GM21528 (cell line): ENCODE results near the gene LSM10.

Experiments
- ATAC-seq: cut with Tn5 transposase; IDR thresholded peaks from one replicate; pipeline ENCODE4 v1.9.1; 2021; ENCODE audit warnings: mild to moderate bottlenecking, moderate library complexity; ENCODE audit not compliant: unreplicated experiment, low FRiP score

Gene LSM10

GRCh38 chr1:36385410-36386264 lies 12.1 kb downstream of the LSM10 start, which contains the start of gene STK40:
STK40 (minus strand) TSS chr1:36385924; CDS start chr1:36361332, 24,592 bp downstream.
- ATAC-seq = peak; percentile 85

DNA sequence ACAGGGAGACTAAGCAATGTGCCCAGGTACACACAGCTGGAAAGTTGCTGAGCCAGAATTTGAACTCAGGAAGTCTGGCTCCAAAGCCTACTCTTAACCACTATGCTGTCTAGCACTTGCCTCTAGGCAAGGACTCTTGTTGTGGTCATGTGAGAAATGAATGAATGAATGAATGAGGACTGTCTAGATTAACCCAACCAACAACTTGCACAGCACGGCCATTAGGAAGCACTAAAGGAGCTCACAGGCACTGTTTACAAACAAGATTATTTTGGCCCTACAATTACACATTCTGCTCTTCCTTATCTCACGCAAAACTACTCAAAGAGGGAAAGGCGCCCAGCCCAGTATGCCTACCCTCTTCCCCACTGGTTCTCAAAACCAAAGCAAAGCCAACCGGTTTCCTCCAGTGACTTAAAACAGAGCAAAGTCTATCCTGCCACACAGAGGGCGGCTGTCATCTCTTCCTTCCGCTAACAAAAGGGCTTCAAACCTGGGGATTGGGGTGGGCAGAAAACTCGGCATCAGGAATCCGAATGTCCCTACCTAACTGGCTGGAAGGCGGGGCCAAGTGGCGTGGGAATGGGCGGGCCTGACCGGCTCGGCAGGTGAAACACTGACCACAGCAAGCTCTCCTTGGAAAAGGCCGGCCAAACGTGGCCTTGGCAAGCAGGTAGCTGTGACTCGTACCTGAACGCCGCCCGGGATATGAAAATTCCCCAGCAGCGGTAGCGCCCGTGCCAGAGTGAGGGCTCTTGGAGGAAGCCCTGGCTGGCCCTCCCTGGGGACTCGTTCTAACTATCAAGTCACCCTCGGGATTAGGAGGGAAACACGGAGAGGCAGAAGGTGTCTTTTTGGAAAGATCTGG lies 12.9 kb downstream of the LSM10 start:
- ATAC-seq = peak; percentile 4

DNA sequence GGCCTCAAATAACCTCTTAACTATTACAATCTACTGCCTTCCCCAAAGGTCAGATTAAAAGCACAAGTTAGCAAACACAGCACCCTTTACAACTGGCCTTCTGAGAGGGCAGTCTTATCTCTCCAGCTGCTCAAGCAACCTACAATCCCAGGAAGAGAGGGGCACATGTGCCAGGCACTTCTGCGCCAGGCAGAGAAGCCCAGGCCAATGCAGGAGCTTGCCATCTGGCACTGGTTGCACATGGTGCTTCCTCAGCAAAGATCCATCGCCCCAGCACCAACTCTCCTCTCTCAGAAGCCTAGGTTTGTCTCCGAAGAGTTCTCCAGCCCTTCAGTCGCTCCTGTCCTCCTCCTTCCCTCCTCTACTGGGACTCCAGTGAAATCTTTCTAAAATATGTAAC lies 14.5 kb downstream of the LSM10 start:
- ATAC-seq = no peak

DNA sequence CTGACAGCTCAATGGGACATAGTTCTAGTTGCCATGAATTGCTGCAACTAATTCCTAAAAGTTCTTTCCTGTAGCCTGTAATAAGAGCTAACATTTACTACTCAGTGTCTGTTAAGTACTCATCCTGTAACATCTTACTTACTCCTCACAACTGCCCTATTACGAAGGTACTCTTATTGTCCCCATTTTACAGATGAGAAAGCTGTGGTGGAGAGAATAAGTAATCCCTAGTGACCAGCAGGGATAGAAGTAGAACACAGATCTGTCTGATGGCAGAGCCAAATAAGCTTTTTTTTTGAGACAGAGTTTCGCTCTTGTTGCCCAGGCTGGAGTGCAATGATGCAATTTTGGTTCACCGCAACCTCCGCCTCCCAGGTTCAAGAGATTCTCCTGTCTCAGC lies 15.0 kb downstream of the LSM10 start:
- ATAC-seq = no peak

DNA sequence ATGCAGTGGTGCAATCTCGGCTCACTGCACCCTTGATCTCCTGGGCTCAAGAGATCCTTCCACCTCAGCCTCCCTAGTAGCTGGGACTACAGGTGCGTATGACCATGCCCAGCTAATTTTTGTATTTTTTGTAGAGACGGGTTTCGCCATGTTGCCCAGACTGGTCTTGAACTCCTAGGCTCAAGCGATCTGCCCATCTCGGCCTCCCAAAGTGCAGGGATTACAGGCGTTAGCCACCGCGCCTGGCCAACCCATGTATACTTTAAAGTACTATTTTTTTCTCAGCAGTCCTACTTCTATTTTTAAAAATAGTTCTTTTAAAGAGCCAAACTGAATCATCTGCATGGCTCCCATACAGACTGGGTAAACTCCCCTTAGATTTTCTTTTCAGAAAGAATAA lies 15.5 kb downstream of the LSM10 start:
- ATAC-seq = no peak

- ATAC-seq = no peak
Observed at GRCh38 chr1:36381405-36381804, 16.3 kb downstream of the LSM10 start.

GRCh38 chr1:36380782-36381181 lies 16.9 kb downstream of the LSM10 start:
- ATAC-seq = no peak

DNA sequence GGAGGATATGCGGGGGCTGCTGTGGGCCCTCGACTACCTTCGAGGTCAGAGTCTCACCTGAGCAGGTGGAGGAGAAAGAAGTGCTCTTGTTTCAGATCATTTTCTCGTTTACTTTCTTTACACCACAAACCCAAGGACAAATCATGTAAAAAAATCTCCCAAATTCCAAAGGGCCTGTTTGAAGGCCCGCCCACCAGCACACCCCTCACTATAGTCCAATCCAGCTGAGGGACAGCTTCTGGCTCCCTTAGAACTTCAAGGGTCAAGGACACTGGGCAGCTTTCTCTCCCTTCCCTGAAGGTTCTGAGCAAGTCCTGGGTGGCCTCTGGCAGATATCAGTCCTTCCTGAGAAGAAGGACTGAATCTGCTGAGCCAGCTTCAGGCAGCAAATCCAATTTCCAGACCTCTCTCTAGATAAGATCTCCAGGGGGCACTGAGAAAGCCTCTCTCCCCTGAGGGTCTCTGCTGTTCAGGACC lies 17.5 kb downstream of the LSM10 start:
- no peak for ATAC-seq

DNA sequence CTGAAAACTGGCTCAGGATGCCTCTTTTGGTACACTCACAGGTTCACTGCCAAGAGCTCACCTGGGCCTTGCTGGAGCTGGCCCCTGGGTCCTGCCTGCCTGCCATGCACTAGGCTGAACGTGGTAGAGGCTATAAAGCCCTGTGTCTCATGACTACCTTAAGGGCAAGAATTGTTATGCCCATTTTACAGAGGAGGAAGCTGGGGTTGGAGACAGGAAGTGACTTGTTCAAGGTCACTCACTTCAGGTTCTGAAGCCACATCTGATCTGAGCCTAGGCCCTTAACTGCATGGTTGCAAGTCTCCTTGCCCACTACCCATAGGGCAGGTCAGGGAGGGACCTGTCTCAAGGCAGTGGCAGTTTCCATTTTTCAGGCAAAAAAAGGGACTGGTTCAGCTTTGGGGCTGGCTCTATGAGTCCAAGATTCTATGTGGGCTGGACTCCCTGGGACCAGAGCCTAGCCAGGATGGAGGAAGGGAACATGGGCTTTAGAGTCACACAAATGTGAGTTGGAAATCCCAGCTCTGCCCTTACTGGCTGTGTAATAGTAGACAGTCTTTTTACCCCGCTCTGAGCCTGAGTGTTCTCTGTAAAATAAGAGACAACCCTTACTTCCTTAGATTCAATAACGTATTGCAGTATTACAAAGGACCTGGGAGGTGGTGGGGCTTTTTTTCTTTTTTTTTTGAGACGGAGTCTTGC lies 19.8 kb downstream of the LSM10 start:
- ATAC-seq = no peak

DNA sequence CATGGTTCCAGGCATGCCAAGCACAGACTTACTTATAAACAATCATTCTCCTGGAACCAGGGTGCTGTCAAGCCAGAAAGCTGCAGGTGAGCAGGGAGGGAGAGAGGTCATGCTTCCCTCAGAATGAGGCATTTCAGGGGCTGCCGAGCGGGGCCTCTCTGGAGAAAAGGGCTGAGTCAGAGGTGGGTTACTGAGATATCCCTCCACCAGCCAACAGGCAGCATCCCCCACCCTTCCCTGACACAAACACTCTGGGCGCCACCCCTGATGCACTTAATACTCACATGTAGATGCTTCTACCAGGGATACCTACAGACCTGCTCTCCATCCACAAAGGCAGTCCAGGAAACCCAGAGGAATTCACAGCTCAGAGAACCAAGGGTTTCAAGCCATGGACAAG lies 25.1 kb downstream of the LSM10 start:
- no peak for ATAC-seq

DNA sequence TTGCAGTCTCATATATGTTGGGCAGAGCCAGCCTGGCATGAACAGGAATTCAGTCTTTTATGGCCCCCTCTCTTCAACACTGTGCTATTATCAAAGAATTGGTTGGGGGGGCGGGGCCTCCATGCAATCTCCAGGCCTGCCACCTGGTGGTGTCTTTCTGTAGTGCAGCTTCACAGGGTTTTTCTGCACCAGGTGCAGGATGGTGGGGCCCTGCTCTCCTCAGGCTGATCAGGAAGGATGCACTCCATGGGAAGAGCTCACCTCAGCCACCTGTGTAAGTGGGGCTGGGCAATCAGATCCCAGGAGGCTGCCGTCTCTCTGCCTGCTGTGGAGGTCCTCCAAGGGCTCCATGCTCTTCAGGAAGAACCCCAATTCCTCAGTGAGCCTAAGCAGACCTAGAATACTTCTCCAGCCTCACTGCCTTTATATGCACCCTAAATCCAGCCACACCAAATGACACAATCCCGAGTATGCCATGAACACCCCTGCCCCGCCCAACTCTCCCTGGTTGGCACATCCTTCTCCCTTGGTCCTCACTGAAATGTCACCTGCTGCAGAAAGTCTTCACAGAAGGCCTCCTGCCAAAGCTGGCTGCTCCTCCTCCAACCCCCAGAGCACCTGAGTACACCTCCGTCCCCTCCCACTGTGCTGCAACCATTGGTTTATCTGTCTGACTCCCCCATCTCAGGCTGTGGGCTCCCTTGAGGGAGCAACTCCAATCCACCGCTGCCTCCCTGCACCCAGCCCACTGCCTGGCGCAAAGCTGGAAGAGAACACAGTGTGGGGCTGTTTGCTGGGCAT lies 28.4 kb downstream of the LSM10 start:
- no peak for ATAC-seq

GRCh38 chr1:36367798-36368197 lies 29.9 kb downstream of the LSM10 start:
- ATAC-seq = no peak

DNA sequence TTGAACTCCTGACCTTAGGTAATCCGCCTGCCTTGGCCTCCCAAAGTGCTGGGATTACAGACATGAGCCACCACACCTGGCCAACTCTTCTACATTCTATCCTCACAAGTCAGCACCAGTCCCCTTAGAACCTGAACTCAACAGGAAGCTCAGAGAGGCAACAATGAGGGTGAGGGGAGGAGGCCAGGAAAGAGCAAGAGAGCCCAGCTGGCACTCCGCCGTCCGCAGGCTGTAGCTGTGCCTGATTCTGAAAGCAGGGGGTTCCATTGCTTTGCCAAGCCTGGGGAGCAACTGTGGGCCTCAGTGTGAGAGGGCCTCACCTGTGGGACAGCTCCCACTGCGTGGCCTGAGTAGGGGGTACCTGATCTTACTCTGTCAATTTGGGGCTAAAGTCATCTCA lies 30.6 kb downstream of the LSM10 start:
- no peak for ATAC-seq

DNA sequence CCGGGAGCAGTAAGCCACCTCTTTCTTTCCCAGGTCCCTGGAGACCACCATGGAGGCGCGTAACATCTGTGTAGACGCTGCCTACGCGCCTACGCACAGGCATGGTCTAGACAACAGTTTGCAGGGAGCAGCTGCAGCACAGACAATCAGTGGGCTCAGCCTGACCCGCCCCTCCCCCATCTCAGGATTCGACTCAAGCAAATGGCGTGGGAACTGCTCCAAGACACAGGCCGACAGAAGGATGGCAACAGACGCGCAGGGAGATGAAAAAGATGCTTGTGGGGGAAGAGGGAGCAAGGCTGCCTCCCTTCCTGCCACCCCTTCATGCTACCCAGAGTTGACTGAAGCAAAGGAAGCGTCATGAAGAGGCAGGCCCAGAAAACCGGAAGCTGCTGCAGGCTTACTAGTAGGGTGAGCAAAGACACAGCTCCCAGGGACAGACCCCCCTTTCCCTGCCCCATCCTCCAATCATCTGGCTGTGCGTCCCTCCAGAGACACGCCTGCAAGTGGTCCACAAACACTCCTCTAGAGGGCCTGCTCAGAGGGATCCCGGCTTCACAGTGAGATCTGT lies 31.5 kb downstream of the LSM10 start:
- no peak for ATAC-seq

GRCh38 chr1:36365381-36365780 lies 32.3 kb downstream of the LSM10 start:
- no peak for ATAC-seq

- no peak for ATAC-seq
Observed at GRCh38 chr1:36359911-36360550, 37.7 kb downstream of the LSM10 start.

DNA sequence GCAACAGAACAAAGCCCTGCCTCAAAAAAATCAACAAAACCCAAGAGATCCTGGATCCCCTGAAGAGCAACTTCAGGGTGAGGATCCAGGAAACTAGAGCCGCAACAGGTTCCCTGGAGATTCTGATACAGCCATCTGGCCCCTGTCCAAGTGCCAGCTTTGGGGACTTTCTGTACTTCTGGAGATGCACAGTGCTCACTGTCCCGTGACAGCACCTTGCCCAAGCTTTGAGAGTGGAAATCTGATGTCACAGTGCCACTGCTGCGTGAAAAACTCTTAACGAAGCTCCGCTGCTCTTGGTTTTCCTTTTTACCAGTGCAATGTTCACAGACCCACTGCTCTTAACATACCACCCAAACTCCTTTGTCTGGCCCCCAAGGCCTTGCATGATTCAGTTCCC lies 38.3 kb downstream of the LSM10 start:
- ATAC-seq = no peak

- no peak for ATAC-seq
Observed at GRCh38 chr1:36358514-36359084, 39.1 kb downstream of the LSM10 start.

- ATAC-seq = no peak
Observed at GRCh38 chr1:36355811-36356210, 41.9 kb downstream of the LSM10 start.
